ENCODE results near the gene ARF1. TPM values are rescaled to one million over a fixed set of nuclear protein-coding genes. Genes with fewer than 3 reads are reported as not detected.
A peak's percentile ranks its signal among the peaks of the same experiment; 100 is the strongest.

The ARF1 gene
- total and polyA plus RNA-seq, 2 of the 13 experiments (the other 11 are each of a cell fraction or from before 2014, with no cell fraction given), result 186 to 327 TPM

- TF ChIP-seq ATF7-NPFF (CRISPR knock-in tag; IDR thresholded peaks at IDR 0.05; ENCODE audit: low read depth), result 0 out of 2 replicates have a peak, but pooled peaks have one; percentile 38
- peak; percentile 54; the same call in 1 of the 2 replicates for TF ChIP-seq MAX (IDR thresholded peaks at IDR 0.05)
- TF ChIP-seq ZNF790 (CRISPR knock-in tag; IDR thresholded peaks at IDR 0.05; ENCODE audit: borderline replicate concordance), result 0 out of 2 replicates have a peak, but pooled peaks have one; percentile 47
- no peak for TF ChIP-seq PAF1 (CRISPR knock-in tag; IDR thresholded peaks at IDR 0.05)
- TF ChIP-seq NR1H2 (CRISPR knock-in tag; IDR thresholded peaks at IDR 0.05; ENCODE audit: borderline replicate concordance, low read depth), result no peak
- TF ChIP-seq ZNF333 (CRISPR knock-in tag; IDR thresholded peaks at IDR 0.05; ENCODE audit: borderline replicate concordance), result no peak
- TF ChIP-seq PAXIP1 (CRISPR knock-in tag; conservative IDR thresholded peaks at IDR 0.05), result no peak
- TF ChIP-seq CREB1 (IDR thresholded peaks at IDR 0.05), result no peak
- no peak for TF ChIP-seq CREB1 (CRISPR knock-in tag; IDR thresholded peaks at IDR 0.05)
- no peak for TF ChIP-seq AHDC1 (CRISPR knock-in tag; IDR thresholded peaks at IDR 0.05; ENCODE audit: borderline replicate concordance)
- no peak for TF ChIP-seq RCOR2 (CRISPR knock-in tag; IDR thresholded peaks at IDR 0.05)
- no peak for TF ChIP-seq JARID2 (CRISPR knock-in tag; IDR thresholded peaks at IDR 0.05; ENCODE audit: insufficient replicate concordance)
- no peak for TF ChIP-seq ZFX (CRISPR knock-in tag; IDR thresholded peaks at IDR 0.05; ENCODE audit: low read depth)
- TF ChIP-seq ZNF784 (CRISPR knock-in tag; IDR thresholded peaks at IDR 0.05; ENCODE audit: borderline replicate concordance), result no peak
- TF ChIP-seq KDM6A (CRISPR knock-in tag; IDR thresholded peaks at IDR 0.05; ENCODE audit: low read depth), result no peak
- TF ChIP-seq ZNF746 (CRISPR knock-in tag; IDR thresholded peaks at IDR 0.05), result no peak
- TF ChIP-seq ZNF251 (CRISPR knock-in tag; IDR thresholded peaks at IDR 0.05), result no peak
- no peak for TF ChIP-seq SAFB2 (CRISPR knock-in tag; IDR thresholded peaks at IDR 0.05; ENCODE audit: borderline replicate concordance, low read depth)
- no peak for TF ChIP-seq SNAPC5 (CRISPR knock-in tag; IDR thresholded peaks at IDR 0.05; ENCODE audit: borderline replicate concordance)
These were observed 58.9 kb downstream of the ARF1 start (continued) for GRCh38 chr1:228141226-228142044.
